ENCODE data around the gene BMP2. TPM values are rescaled to one million over a fixed set of nuclear protein-coding genes. Genes with fewer than 3 reads are reported as not detected.

The BMP2 gene
- total and polyA plus RNA-seq, 2 experiments from 2014 or later, result 0.73 to 1.0 TPM

GRCh38 chr20:6828794-6829423 lies 61.4 kb downstream of the BMP2 start:
- Histone ChIP-seq H3F3A (replicated peaks; ENCODE audit: low read depth) (no peaks in the 10 kb centered on the region), H3K4me2 (no peak overlapping the region), H3K27ac (ENCODE audit: low read depth) (no peak overlapping the region), H3K79me2 (replicated peaks; ENCODE audit: insufficient read depth) (no peaks in the 10 kb centered on the region), H2AFZ (no peak overlapping the region), H3K36me3 (ENCODE audit: insufficient read depth) (no peaks in the 10 kb centered on the region), H3K4me3 (no peak overlapping the region), H4K20me1 (replicated peaks; ENCODE audit: insufficient read depth) (no peaks in the 10 kb centered on the region), H3K27me3 (ENCODE audit: insufficient read depth) (no peaks in the 10 kb centered on the region), H3K9me2 (ENCODE audit: insufficient read depth) (peaks cover 9% of the 10 kb centered on the region; the same call in 1 of the 2 replicates), H3K4me1 (ENCODE audit: insufficient read depth) (no peaks in the 10 kb centered on the region)
- ATAC-seq (peak; percentile 99), DNase-seq (ENCODE audit: low spot score) (peak; percentile 86)
- no peak overlapping the region for H3K27ac Mint-ChIP-seq
- peaks cover 7% of the 10 kb centered on the region; the same call in 2 of the 3 replicates for H3K4me1 Mint-ChIP-seq
- no peaks in the 10 kb centered on the region for H3K36me3 Mint-ChIP-seq (ENCODE audit: low read depth)
- no peaks in the 10 kb centered on the region for H3K27me3 Mint-ChIP-seq (ENCODE audit: insufficient read depth, low read depth, poor library complexity)
- TF ChIP-seq STAT1 (IDR thresholded peaks at IDR 0.05; ENCODE audit: unreplicated experiment) (no peak), CTCF (conservative IDR thresholded peaks at IDR 0.05; ENCODE audit: low read depth in 2 of 2) (peak; percentile 75 to 81)
- H3K9me3 Mint-ChIP-seq, result no peaks in the 10 kb centered on the region; the same call in 2 of the 3 replicates
- no peak overlapping the region for H3K4me3 Mint-ChIP-seq

GRCh38 chr20:6829510-6830116 lies 62.1 kb downstream of the BMP2 start:
- Mint-ChIP-seq H3K4me3 (no peak overlapping the region), H3K9me3 (no peaks in the 10 kb centered on the region; the same call in 2 of the 3 replicates), H3K4me1 (peaks cover 7% of the 10 kb centered on the region; the same call in 2 of the 3 replicates), H3K27me3 (ENCODE audit: insufficient read depth, low read depth, poor library complexity) (no peaks in the 10 kb centered on the region), H3K36me3 (ENCODE audit: low read depth) (no peaks in the 10 kb centered on the region), H3K27ac (no peak overlapping the region)
- Histone ChIP-seq H4K20me1 (replicated peaks; ENCODE audit: insufficient read depth) (no peaks in the 10 kb centered on the region), H3K27ac (ENCODE audit: low read depth) (no peak overlapping the region), H3K4me2 (no peak overlapping the region), H3K79me2 (replicated peaks; ENCODE audit: insufficient read depth) (no peaks in the 10 kb centered on the region), H3K9me2 (ENCODE audit: insufficient read depth) (peaks cover 9% of the 10 kb centered on the region; the same call in 1 of the 2 replicates), H3F3A (replicated peaks; ENCODE audit: low read depth) (no peaks in the 10 kb centered on the region), H3K27me3 (ENCODE audit: insufficient read depth) (no peaks in the 10 kb centered on the region), H2AFZ (no peak overlapping the region), H3K4me3 (no peak overlapping the region), H3K4me1 (ENCODE audit: insufficient read depth) (no peaks in the 10 kb centered on the region), H3K36me3 (ENCODE audit: insufficient read depth) (no peaks in the 10 kb centered on the region)
- ATAC-seq (peak; percentile 86), DNase-seq (ENCODE audit: low spot score) (peak; percentile 41)
- no peak for TF ChIP-seq JUNB (IDR thresholded peaks at IDR 0.05; ENCODE audit: unreplicated experiment)
- TF ChIP-seq CTCF (conservative IDR thresholded peaks at IDR 0.05; ENCODE audit: low read depth in 2 of 2), result peak; percentile 42 to 53
